Measurements from ENCODE around the gene GP1BB. TPM values are rescaled to one million over a fixed set of nuclear protein-coding genes. Genes with fewer than 3 reads are reported as not detected.

GP1BB gene
- polyA plus RNA-seq, 1 of the 3 experiments (the other 2 are of a cell fraction), result 1.5 TPM

DNA sequence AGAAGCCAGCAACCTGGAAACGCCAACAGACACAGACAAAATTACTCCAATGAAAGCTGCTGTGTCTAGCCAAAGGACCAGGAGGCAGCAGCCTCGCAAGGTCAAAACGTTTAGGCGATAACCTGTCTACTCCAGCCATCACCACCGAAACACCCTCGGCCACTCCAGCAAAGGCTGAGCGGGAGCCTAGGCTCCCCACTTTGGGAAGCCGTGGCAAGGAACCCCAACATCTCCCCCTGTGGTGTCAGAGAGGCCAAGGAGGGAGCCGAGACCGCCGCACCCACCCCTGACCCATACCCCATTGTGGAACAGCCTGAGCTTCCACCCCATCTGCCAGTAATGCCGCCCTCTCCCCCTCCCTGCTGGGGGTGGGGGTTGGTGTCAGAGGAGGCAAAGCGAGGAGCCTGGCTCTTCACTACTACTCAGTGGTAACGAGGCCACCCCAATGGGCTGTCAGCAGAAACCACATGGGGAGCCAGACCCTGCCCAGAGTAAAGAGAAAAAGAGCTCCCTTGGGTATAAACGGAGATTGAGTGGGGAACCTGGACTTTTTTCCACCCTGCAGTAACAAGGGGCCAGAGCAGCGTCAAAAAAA lies 43.0 kb upstream of the GP1BB start:
- Histone ChIP-seq H3K4me3 (ENCODE audit: low read depth in 2 of 2, low read length in 1 of 2) (no peak overlapping the region), H3K9me2 (no peaks in the 10 kb centered on the region), H3K27ac (ENCODE audit: low read depth in 2 of 2, low read length in 1 of 2) (no peak overlapping the region), H3K27me3 (ENCODE audit: insufficient read depth) (no peaks in the 10 kb centered on the region), H3K9ac (no peak overlapping the region), H3K79me2 (ENCODE audit: insufficient read depth) (no peaks in the 10 kb centered on the region), H3F3A (replicated peaks; ENCODE audit: insufficient read depth) (no peaks in the 10 kb centered on the region), H3K36me3 (replicated peaks in 1 of 2; ENCODE audit: control insufficient read depth in 1 of 2, insufficient read depth in 2 of 2, low read length in 1 of 2) (no peaks in the 10 kb centered on the region), H3K9me3 (no peaks in the 10 kb centered on the region), H4K20me1 (ENCODE audit: insufficient read depth) (no peaks in the 10 kb centered on the region), H3K4me1 (ENCODE audit: control insufficient read depth in 1 of 2, insufficient read depth in 2 of 2, low read depth in 1 of 2, low read length in 1 of 2) (no peaks in the 10 kb centered on the region), H3K4me2 (no peak overlapping the region), H2AFZ (ENCODE audit: low read depth) (no peak overlapping the region)
- POLR2A ChIA-PET, result no interaction called here
- DNase-seq, result no peak
- TF ChIP-seq, protein P1, sequence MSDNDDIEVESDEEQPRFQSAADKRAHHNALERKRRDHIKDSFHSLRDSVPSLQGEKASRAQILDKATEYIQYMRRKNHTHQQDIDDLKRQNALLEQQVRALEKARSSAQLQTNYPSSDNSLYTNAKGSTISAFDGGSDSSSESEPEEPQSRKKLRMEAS (IDR thresholded peaks at IDR 0.05; ENCODE audit: low read depth), result no peak
- no peak for TF ChIP-seq NRF1 (IDR thresholded peaks at IDR 0.05; ENCODE audit: low read depth, low read length)
- TF ChIP-seq, protein P2, sequence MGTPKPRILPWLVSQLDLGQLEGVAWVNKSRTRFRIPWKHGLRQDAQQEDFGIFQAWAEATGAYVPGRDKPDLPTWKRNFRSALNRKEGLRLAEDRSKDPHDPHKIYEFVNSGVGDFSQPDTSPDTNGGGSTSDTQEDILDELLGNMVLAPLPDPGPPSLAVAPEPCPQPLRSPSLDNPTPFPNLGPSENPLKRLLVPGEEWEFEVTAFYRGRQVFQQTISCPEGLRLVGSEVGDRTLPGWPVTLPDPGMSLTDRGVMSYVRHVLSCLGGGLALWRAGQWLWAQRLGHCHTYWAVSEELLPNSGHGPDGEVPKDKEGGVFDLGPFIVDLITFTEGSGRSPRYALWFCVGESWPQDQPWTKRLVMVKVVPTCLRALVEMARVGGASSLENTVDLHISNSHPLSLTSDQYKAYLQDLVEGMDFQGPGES (IDR thresholded peaks at IDR 0.05; ENCODE audit: low read depth, low read length), result no peak
- TF ChIP-seq, protein P3, sequence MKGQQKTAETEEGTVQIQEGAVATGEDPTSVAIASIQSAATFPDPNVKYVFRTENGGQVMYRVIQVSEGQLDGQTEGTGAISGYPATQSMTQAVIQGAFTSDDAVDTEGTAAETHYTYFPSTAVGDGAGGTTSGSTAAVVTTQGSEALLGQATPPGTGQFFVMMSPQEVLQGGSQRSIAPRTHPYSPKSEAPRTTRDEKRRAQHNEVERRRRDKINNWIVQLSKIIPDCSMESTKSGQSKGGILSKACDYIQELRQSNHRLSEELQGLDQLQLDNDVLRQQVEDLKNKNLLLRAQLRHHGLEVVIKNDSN (IDR thresholded peaks at IDR 0.05; ENCODE audit: borderline replicate concordance, low read depth), result no peak
- no peak for TF ChIP-seq YY1 (IDR thresholded peaks at IDR 0.05; ENCODE audit: low read depth)
- TF ChIP-seq FOSL2 (IDR thresholded peaks at IDR 0.05; ENCODE audit: borderline replicate concordance, low read depth), result no peak
- TF ChIP-seq RXRA (IDR thresholded peaks at IDR 0.05; ENCODE audit: borderline replicate concordance, low read depth), result no peak
- no peak for TF ChIP-seq RCOR1 (IDR thresholded peaks at IDR 0.05; ENCODE audit: low read length)
- no peak for TF ChIP-seq TAF1 (IDR thresholded peaks at IDR 0.05; ENCODE audit: borderline replicate concordance, low read depth, low read length)
- TF ChIP-seq GATA2 (CRISPR knock-in tag; IDR thresholded peaks at IDR 0.05), result no peak
- no peak for TF ChIP-seq TEAD4 (IDR thresholded peaks at IDR 0.05; ENCODE audit: borderline replicate concordance, insufficient read depth)
- no peak for TF ChIP-seq FOXM1 (IDR thresholded peaks at IDR 0.05; ENCODE audit: low read depth)
- TF ChIP-seq RFX5 (IDR thresholded peaks at IDR 0.05; ENCODE audit: low read length), result no peak
- no peak for TF ChIP-seq MEF2A (IDR thresholded peaks at IDR 0.05; ENCODE audit: borderline replicate concordance, low read depth)
- TF ChIP-seq NFIC (IDR thresholded peaks at IDR 0.05; ENCODE audit: borderline replicate concordance), result no peak
- TF ChIP-seq ELF1 (IDR thresholded peaks at IDR 0.05), result no peak
- TF ChIP-seq CHD2 (IDR thresholded peaks at IDR 0.05; ENCODE audit: low read length, partially characterized antibody), result no peak
- TF ChIP-seq, protein P4, sequence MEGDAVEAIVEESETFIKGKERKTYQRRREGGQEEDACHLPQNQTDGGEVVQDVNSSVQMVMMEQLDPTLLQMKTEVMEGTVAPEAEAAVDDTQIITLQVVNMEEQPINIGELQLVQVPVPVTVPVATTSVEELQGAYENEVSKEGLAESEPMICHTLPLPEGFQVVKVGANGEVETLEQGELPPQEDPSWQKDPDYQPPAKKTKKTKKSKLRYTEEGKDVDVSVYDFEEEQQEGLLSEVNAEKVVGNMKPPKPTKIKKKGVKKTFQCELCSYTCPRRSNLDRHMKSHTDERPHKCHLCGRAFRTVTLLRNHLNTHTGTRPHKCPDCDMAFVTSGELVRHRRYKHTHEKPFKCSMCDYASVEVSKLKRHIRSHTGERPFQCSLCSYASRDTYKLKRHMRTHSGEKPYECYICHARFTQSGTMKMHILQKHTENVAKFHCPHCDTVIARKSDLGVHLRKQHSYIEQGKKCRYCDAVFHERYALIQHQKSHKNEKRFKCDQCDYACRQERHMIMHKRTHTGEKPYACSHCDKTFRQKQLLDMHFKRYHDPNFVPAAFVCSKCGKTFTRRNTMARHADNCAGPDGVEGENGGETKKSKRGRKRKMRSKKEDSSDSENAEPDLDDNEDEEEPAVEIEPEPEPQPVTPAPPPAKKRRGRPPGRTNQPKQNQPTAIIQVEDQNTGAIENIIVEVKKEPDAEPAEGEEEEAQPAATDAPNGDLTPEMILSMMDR (IDR thresholded peaks at IDR 0.05), result no peak
- no peak for TF ChIP-seq SIN3A (IDR thresholded peaks at IDR 0.05; ENCODE audit: borderline replicate concordance, low read depth, low read length)
- CTCF ChIA-PET, result interaction anchor here (0.6 to 3.7 kb wide), 24 partner anchors 9 to 512 kb away, joined by 3 to 31 read pairs (median 4); partner anchors contain the start of gene GP1BB
- 72% methylated on average over 13 of the region's 16 CpGs for WGBS (ENCODE audit: low lambda C conversion rate)

Data from SK-N-SH (cell line).